ENCODE data around the gene GPR17.

The GPR17 gene

DNA sequence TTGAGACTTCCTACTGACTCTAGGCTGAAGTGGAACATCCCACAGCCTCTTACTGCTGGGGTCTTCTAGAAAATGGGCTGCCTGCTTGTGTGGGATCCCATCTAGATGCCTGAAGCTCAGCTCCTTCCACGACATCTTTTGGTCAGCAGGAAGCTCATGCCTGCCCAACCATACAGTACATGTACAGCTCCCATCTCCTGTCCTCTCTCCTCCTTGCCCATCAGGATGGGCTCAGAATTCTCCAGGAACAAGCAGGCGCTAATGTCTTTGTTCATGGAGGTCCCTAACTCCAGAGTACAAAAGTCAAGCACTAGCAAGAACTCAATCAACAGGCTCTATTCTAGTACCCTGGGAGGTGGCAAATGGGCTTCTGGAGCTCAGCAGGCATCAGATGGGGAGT lies 31.7 kb upstream of the GPR17 start:
- no peak for DNase-seq (ENCODE audit: low read depth in 3 of 3)

DNA sequence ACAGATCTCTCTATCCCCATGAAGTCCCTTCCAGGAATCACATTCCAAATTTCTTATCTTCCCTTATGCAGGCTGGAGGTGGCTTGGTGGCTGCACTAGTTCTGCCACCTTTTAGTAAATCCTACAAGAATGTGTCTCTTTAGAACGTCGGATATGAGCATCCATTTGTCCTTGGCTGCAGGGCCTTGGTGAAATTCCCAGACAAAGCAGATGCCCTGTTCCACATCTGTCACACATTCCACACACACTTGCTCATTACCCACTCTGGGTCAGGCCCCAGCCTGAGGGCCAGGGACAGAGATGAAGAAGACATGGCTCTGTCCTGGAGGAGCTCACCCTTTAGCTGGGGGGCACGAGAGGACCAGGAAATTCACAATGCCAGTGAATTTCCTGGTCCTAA lies 31.2 kb upstream of the GPR17 start:
- DNase-seq (ENCODE audit: low read depth in 3 of 3) = no peak

DNA sequence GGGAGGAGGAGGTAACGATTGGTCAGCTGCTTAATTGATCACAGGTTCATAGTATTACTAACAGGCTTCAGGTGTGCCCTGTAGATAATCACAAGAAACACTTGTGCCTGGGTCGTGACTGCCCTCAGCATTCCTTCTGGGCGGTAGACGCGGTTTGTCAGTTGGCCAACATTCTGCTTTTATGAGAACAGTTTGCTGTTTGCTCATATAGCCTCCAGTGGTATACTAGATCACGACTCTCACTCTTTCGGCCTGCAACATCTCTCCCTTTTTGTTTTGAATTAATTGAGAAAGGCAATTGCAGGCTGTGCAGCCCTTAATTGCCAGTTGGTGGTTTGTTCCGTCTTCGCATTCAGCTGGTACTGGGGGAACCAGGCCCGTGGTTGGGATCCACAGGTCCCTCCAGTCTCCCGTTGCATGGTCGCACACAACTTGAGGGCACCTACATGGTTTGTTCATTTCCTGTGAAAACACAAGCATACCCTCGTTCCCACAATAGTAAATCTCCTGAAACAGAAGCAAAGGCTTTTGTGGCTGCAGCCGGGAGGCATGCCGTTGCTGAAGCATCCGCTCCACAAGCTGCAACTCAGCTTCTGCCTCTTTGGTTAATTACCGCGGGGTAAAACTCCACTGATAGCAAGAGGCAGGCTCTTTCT lies 30.3 kb upstream of the GPR17 start:
- no peak for DNase-seq (ENCODE audit: low read depth in 3 of 3)

DNA sequence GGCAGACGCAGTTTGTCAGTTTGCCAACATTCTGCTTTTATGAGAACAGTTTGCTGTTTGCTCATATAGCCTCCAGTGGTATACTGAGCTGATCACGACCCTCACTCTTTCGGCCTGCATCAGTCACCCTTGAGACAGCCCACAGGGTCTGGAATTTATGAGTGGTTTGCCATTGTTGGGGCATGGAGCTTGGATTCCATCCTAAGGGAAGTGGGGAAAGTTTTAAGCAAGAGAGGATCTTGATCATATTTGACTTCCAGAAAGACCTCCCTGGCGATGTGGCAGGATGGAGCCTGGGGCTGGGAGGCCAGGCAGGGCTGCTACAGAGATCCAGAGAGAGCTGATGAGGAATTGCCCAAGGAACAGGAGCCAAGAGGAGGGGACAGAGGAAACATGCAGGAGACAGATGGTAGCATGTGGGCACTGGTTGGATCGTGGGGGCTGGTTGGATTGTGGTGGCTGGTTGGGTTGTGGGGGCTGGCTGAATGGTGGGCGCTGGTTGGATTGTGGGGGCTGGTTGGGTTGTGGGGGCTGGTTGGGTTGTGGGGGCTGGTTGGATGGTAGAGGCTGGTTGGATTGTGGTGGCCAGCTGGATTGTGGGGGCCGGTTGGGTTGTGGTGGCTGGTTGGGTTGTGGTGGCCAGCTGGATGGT lies 27.3 kb upstream of the GPR17 start:
- DNase-seq (ENCODE audit: low read depth in 3 of 3) = no peak

DNA sequence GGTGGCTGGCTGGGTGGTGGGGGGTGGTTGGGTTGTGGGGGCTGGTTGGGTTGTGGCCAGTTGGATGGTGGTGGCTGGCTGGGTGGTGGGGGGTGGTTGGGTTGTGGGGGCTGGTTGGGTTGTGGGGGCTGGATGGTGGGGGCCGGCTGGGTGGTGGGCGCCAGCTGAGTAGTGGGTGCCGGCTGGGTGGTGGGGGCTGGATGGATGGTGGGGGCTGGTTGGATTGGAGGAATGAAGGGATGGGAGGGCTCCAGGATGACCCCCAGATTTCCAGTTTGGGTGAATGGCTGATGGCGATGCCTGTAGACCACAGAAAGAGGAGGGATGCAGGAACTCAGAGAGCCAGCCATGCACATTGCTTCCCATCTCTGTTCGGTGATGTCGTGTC lies 26.8 kb upstream of the GPR17 start:
- DNase-seq (ENCODE audit: low read depth in 3 of 3) = no peak

DNA sequence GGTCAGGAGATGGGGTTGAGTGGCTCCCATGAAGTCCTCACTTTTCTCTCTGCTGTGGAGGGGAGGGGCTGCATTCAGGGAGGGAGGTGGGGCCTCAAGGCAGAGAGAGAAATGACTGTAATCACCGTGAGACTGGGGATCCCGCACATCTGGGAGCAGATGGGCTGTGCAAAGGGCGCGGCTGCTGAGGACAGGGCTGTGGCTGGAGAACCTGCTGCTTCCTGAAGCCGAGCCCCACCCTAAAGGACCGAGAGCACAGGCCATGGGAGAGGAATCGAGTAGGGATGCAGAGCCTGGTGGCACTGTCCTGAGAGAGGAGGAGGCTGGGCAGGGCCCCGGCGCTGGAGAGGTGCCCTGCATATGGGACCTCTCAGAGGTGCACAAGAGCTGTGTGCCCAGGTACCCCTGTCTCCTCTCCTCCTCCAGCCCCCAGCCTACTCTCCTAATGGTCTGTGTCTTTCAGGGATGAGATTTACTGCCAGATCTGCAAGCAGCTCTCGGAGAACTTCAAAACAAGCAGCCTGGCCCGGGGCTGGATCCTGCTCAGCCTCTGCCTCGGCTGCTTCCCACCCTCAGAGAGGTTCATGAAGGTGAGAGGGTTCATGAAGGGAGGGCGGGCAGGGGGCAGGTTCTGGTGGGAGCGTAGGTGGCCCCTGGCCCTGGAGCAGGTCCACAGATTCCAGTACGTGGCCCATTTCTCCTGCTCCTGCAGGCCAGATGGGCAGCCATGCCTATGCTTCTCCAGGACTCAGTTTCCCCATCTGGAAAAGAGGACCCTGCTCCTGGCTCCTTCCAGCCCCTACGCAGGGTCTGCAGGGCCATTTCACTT lies 25.9 kb upstream of the GPR17 start:
- DNase-seq (ENCODE audit: low read depth in 3 of 3) = no peak

DNA sequence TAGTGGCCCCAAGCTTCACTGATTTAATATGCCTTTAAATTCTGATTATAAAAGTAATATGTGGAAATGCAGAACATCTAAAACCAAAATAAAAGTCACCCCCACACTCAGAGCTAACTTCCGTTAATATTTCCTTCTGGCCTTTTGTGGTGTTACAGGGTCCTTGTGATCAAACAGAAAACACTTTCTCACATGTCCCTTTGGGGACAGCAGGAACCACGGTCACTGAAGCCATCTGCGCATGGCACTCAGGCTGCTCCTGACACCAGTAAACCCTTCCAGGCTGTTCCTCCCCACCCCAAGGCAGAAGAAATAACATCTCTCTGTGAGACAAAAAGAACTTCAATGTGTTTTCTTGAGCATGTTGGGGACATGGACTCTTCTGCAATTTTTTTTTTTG lies 25.1 kb upstream of the GPR17 start:
- no peak for DNase-seq (ENCODE audit: low read depth in 3 of 3)

DNA sequence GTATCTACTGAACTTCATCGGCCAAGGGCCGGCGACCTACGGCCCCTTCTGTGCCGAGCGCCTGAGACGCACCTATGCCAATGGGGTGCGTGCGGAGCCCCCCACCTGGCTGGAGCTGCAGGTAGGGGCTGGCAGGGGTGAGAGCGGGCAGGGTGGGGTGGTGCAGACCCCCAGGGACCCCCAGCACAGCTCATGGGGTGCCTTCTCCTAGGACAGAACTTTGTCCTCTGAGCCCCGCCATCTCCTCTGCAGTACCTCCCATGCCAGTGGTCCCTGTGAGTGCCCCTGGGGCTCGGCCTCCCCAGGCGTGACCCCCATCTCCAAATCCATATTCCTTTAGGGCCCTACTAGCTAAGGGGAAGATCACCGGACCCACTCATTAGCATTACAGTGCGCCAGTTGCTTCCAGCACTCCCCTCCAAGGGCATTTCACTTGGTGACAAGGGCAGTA lies 23.9 kb upstream of the GPR17 start:
- no peak for DNase-seq (ENCODE audit: low read depth in 3 of 3)

DNA sequence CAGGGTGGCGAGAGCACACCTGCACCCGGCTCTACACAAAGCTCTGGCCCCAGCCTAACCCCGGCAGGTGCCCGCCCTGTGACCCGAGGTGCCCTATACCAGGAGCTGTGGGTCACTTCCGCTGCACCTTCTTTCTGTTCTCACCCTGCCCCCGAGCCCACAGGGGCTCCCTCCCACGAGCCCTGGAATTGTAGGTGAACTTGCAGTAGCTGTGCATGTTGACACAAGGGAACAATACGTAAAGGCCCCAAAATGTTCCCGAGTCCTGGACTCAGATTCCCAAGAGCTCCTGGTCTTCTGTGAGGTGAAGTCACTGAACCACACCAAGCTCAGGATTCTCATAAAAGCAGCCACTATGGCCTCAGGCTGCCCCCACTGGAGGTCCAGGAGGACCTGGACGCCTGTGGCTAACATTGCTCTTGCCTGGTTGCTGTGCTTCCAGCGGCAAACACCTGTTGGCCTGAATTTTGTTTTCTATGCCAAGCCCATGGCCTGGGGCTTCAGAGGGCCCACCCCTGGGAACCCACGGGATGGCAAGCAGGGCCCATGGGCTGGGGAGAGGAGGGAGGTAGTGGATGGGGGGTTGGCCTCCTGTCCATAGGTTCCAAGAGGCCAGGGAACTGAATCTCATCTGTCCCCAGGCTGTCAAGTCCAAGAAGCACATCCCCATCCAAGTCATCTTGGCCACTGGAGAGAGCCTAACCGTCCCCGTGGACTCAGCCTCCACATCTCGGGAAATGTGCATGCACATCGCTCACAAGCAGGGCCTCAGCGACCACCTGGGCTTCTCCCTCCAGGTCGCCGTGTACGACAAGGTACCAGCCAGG lies 23.2 kb upstream of the GPR17 start:
- no peak for DNase-seq (ENCODE audit: low read depth in 3 of 3)

DNA sequence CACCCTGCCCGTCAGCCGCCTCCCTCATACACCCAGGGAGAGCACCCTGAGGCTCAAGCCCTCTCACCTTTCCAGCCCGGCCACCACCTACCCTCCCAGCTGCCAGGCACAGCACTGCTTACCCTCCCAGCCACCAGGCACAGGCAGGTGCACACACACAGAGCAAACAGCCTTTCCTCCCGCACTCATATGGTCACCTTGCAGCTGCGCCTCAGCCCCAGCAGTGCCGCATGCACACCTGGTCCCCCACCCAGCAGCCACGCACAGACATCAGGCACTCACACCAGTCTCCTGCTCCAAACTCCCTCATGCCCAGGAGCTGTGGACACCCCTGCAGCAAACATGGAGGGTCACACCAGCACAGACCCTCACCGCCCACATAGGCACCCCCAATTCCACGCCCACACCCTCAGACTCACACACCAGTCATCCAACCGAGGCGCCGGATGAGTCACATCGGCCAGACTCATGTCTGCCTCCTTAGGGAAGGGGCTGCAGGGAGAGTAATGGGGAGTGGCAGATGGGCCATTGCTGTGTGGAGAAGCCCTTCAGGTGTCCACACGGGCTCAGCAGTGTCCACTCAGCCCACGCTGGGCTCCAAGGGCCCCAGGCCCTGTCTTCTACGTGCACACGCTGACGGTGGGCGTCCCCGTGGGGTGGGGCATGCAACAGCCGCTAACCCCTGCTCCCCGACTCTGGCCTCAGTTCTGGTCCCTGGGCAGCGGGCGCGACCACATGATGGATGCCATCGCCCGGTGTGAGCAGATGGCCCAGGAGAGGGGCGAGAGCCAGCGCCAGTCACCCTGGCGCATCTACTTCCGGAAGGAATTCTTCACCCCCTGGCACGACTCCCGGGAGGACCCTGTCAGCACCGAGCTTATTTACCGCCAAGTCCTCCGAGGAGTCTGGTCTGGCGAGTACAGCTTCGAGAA lies 22.3 kb upstream of the GPR17 start:
- no peak for DNase-seq (ENCODE audit: low read depth in 3 of 3)

DNA sequence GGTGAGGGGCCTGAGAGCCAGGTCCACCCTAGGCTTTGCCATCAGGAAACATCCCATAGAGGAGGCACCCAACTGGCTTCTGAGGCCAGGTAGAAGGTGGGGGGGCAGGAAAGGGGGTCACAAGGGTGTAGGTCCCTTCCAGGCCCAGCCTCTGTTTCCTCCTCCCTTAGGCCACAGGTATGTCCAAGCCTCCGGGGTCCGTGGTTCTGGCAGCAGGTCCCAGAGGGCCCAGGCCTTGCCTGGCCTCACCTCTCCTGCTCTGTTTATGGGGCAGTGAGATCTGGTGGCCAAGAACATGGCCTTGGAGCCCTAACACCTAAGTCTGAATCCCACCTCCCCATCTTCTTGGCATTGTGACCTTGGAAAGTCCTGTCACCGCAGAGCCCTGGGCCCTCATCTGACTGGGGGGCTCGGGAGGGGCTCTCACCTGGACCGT lies 21.6 kb upstream of the GPR17 start:
- DNase-seq (ENCODE audit: low read depth in 3 of 3) = no peak

DNA sequence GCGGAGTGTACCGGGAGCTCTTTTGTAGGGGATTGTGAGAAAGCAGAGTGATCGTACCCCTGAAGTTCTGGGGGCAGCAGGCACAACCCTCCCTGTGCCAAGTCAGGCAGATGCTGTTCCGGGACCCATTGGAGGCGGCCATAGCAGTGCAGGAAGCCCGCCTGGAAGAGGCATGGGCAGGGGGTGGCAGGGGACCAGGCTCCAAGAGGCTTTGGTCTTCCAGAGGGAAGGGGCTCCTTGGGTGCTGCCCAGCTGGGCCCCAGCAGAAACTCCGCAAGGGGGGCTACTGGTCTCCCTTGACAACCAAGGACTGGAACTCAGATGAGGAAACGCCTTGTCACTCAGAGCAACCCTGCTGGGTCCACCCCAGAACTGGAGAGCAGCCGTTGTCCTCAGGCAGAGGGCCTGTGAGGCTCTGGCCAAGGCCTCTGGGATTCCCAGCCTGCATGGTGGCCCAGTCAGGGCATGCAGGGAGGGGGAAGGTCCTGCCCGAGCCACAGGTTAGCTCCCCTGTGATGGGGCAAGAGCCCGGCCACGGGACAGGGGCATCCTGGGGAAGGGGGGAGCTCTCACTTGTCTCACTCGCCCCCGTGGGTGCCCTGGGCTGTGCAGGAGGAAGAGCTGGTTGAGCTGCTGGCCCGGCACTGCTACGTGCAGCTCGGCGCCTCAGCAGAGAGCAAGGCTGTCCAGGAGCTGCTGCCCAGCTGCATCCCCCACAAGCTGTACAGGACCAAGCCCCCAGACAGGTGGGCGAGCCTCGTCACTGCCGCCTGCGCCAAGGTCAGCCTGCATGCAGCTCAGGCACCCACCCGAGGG lies 21.0 kb upstream of the GPR17 start:
- no peak for DNase-seq (ENCODE audit: low read depth in 3 of 3)

DNA sequence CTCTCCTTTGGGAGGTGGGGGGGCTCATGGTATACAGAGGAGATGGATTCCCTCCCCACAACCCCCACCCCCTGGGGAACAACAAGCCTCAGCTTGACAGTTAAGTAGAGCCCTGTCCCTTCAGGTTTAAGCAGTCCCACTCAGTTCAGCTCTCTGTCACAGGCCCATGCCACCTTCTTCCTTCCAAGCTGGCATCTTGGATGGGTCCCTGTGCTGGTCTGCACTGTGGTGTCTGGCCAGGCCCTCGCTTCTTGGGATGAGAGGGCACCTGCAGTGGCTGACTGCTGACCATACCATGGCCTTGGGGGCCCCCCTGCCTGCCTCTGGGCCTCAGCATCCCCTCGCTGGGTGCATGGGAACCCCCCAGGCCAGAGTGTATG lies 20.4 kb upstream of the GPR17 start:
- no peak for DNase-seq (ENCODE audit: low read depth in 3 of 3)

DNA sequence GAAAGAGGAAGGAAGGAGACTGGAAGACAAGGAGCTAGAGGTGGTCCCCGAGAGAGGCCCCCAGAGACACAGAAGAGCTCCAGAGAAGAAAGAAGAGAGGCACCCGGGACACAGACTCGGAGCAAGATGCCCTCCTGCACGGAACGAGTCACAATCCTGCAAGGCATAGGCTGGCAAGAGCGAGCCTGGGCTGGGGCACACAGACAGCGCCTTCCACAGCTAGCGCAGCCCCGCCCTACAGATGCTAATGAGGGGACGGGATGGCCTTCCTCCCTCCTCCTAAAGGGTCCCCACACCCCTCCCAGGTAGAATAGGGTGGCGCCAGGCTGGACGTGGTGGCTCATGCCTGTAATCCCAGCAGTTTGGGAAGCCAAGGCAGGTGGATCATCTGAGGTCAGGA lies 19.8 kb upstream of the GPR17 start:
- DNase-seq (ENCODE audit: low read depth in 3 of 3) = no peak

DNA sequence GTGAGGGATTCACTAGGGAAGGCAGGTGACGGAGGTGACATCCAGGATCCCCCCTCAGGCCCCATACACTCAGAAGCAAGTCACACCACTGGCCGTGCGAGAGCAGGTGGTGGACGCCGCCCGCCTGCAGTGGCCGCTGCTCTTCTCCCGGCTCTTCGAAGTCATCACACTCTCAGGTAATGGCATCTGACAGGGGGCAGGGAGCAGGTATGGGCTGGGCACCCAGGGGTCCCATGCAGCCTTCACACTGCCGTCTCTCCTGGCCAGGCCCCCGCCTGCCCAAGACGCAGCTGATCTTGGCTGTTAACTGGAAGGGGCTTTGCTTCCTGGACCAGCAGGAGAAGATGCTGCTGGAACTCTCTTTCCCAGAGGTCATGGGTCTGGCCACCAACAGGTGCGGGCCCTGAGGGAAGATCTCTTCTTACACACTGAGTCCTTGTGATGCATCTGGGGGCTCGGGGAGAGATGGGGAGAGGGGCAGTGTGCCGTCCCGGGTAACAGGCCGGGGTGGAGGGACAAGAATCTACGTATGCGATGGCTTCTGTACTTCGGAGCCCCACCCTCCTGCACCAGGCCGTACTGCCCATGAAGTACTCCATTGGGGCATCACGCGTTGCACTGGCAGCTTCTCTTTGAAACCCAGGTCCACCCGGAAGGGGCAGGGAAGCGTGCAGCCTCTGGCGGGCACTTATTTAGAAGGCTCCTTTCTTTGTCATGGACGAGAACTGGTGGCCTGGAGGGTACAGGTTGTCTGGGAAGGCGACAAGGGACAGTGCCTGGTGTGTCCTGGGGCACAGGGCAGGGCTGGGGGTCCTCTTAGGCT lies 18.8 kb upstream of the GPR17 start:
- DNase-seq (ENCODE audit: low read depth in 3 of 3) = no peak

DNA sequence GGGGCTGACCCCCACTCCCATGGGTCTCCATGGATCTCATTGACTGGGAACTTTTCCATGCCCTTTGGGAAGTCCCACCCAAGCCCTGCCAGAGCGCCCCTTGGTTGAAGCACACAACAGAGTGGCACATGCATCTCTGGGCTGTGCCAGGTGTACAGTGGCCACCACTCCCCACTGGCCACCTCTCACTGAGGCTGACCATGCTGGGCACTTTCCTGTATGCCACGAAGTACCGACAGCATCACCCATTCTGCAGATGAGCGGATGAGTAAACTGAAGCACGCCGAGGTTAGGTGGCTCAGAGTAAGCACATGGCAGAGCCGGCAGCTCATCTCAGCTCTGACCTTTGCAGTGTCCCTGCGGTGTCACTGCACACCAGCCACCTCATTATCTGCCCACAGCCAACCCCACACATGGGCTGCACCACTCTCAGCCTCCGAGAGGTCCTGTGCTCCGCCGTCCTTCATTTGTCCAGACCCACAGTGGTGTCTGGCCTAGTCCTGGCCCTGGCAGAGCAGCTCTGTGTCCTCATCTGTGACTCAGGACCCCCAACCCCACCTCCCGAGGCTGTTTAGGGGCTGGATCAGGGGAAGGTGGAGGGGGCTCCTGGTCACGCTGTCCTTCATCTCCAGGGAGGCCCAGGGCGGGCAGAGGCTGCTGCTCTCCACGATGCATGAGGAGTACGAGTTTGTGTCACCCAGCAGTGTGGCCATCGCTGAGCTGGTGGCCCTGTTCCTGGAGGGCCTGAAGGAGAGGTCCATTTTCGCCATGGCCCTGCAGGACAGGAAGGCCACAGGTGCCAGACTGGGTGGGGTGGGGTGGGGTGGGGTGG lies 18.0 kb upstream of the GPR17 start:
- no peak for DNase-seq (ENCODE audit: low read depth in 3 of 3)

DNA sequence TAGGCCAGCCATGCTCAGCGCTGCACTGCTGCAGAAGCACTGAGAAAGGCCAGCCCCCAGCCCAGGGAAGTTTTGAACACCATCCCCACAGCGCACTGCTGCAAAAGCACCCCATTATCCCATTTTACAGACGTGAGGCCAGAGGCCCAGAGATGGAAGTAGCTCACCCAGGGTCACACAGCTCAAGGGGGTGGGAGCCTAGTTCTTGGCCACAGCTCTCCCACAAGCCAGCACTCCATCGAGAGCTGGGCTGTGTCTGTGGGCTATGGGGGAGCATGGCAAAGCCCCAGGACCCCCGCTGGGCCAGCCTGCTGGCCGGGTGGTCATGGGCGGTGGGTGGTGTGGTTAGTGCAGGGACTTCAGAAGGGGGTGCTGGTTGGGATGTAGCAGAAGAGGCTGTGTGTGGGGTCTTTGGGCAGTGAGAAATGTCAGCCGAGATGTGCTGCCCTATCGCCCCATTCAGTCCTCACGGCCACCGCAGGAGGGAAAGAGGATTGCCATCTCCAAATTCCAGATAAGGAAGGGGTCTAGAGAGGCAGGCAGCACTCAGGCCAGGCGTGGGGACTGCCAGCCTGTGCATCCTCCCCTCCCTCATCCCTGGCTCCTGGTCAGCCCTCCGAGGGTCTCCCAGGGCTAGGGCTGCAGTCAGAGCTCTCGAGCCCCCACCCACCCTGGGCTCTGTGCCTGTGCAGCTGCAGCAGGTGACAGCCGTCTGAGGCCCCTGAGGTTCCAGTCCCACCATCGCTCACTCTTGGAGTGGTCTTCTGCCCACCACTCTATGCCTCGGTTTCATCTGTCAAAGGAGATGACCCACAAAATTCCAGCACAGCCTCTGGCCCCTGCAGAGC lies 17.0 kb upstream of the GPR17 start:
- DNase-seq (ENCODE audit: low read depth in 3 of 3) = no peak
